CD14-positive monocyte (primary cell): ENCODE measurements around the gene LRFN3. TPM values are rescaled to one million over a fixed set of nuclear protein-coding genes. Genes with fewer than 3 reads are reported as not detected.

ENCODE experiments used
- DNase-seq, 3 donors: peaks; one replicate each; pipeline ENCODE4 v3.0.0-alpha.2; 2011 to 2022
- H2AFZ ChIP-seq: 2 replicates; pipeline ENCODE4 v1.6.0; 2012; ENCODE audit warnings: mild to moderate bottlenecking, low read depth, low read length, inconsistent platforms; ENCODE audit not compliant: insufficient read depth, poor library complexity, severe bottlenecking
- H3K27ac ChIP-seq, 2 donors: 1 replicate in 1 of 2; 2 replicates in 1 of 2; pipeline ENCODE4 v1.5.1; 2012 to 2013; ENCODE audit warnings: low read length in 2 of 2, control low read depth in 1 of 2, inconsistent platforms in 1 of 2, low read depth in 1 of 2, mild to moderate bottlenecking in 1 of 2
- H3K27me3 ChIP-seq, 2 donors: one replicate each; pipeline versions ENCODE4 v1.6.0 to v1.6.1; 2011 to 2013; ENCODE audit warnings: low read length in 2 of 2; ENCODE audit not compliant: control insufficient read depth in 2 of 2, insufficient read depth in 2 of 2
- H3K36me3 ChIP-seq, 2 donors: replicated peaks in 1 of 2; 1 replicate in 1 of 2; 2 replicates in 1 of 2; pipeline versions ENCODE4 v1.5.1 to v1.6.1; 2012 to 2013; ENCODE audit warnings: low read length in 2 of 2, control low read depth in 1 of 2, inconsistent platforms in 1 of 2, mild to moderate bottlenecking in 1 of 2; ENCODE audit not compliant: insufficient read depth in 2 of 2, control insufficient read depth in 1 of 2
- H3K4me1 ChIP-seq, 2 donors: 1 replicate in 1 of 2; 2 replicates in 1 of 2; pipeline versions ENCODE4 v1.5.1 to v1.6.1; 2012 to 2013; ENCODE audit warnings: low read length in 2 of 2, control low read depth in 1 of 2, inconsistent platforms in 1 of 2, mild to moderate bottlenecking in 1 of 2, moderate library complexity in 1 of 2; ENCODE audit not compliant: insufficient read depth in 2 of 2, control insufficient read depth in 1 of 2
- H3K4me2 ChIP-seq: replicated peaks from 2 replicates; pipeline ENCODE3; 2012; ENCODE audit warnings: low read length, moderate library complexity, mild to moderate bottlenecking; ENCODE audit not compliant: poor library complexity, severe bottlenecking; ENCODE audit errors: extremely low read depth
- H3K4me3 ChIP-seq, 3 experiments: fragments of 200-600 bp in 1 of 3; sonication (generic) in 1 of 3; replicated peaks in 1 of 3; 1 replicate in 2 of 3; 2 replicates in 1 of 3; pipeline ENCODE4 v1.5.1; 2011 to 2013; ENCODE audit warnings: low read length in 3 of 3, mild to moderate bottlenecking in 3 of 3, control low read depth in 2 of 3, low read depth in 2 of 3, inconsistent platforms in 1 of 3, moderate library complexity in 1 of 3
- H3K79me2 ChIP-seq: 2 replicates; pipeline ENCODE4 v1.6.0; 2012; ENCODE audit warnings: mild to moderate bottlenecking, control low read depth, inconsistent platforms, low read length, moderate library complexity; ENCODE audit not compliant: insufficient read depth
- H3K9ac ChIP-seq: 2 replicates; pipeline ENCODE4 v1.6.0; 2017; ENCODE audit warnings: low read length, mild to moderate bottlenecking; ENCODE audit not compliant: insufficient read depth, poor library complexity, severe bottlenecking
- H3K9me3 ChIP-seq, 2 donors: replicated peaks in 1 of 2; 1 replicate in 1 of 2; 2 replicates in 1 of 2; pipeline versions ENCODE4 v1.5.1 to v1.6.1; 2012 to 2013; ENCODE audit warnings: low read length in 2 of 2, control low read depth in 1 of 2; ENCODE audit not compliant: control insufficient read depth in 1 of 2, insufficient read depth in 1 of 2
- H4K20me1 ChIP-seq: 2 replicates; pipeline ENCODE4 v1.6.0; 2012; ENCODE audit warnings: mild to moderate bottlenecking, low read length, control low read depth, moderate library complexity; ENCODE audit not compliant: insufficient read depth
- H3K27ac Mint-ChIP-seq, 7 donors: one replicate each; pipeline ENCODE4 v1.8.0; 2020; ENCODE audit warnings: mild to moderate bottlenecking in 7 of 7, mixed read lengths in 7 of 7, moderate library complexity in 6 of 7, inconsistent platforms in 2 of 7
- H3K27me3 Mint-ChIP-seq, 3 donors: one replicate each; pipeline ENCODE4 v1.8.0; 2021 to 2022; ENCODE audit warnings: low read depth in 3 of 3, mild to moderate bottlenecking in 3 of 3, mixed read lengths in 3 of 3, moderate library complexity in 3 of 3, inconsistent platforms in 1 of 3
- H3K36me3 Mint-ChIP-seq, 2 donors: one replicate each; pipeline ENCODE4 v1.8.0; 2020; ENCODE audit warnings: mixed read lengths in 2 of 2, inconsistent platforms in 1 of 2, mild to moderate bottlenecking in 1 of 2
- H3K4me1 Mint-ChIP-seq: one replicate; pipeline ENCODE4 v1.8.0; 2020; ENCODE audit warnings: mild to moderate bottlenecking, mixed read lengths
- H3K4me3 Mint-ChIP-seq, 2 donors: one replicate each; pipeline ENCODE4 v1.8.0; 2020; ENCODE audit warnings: mild to moderate bottlenecking in 2 of 2, mixed read lengths in 2 of 2, moderate library complexity in 1 of 2
- H3K9me3 Mint-ChIP-seq, 7 donors: one replicate each; pipeline ENCODE4 v1.8.0; 2020 to 2022; ENCODE audit warnings: mixed read lengths in 7 of 7, mild to moderate bottlenecking in 6 of 7, moderate library complexity in 6 of 7, inconsistent platforms in 2 of 7
- WGBS: methylation state at CpG from one replicate; pipeline ENCODE4 v1.1.5; 2013; ENCODE audit warnings: missing lambda C conversion rate; ENCODE audit not compliant: insufficient coverage; 5-methylcytosine and 5-hydroxymethylcytosine counted together
- intact Hi-C, 2 donors: fragments of 100-400 bp; cut with micrococcal nuclease; formaldehyde crosslinking; loops; one replicate each; pipeline versions ENCODE4 v1.15.0 to v1.15.1; 2023
- polyA plus RNA-seq, 3 donors: library from polyadenylated mRNA; depleted of rRNA in 1 of 3; unstranded in 2 of 3; stranded (reverse) in 1 of 3; fragments of 300-500 nt in 2 of 3; fragments of >200 nt in 1 of 3; fragmentation: Illumina TruSeq in 2 of 3; gene quantifications; 1 replicate in 2 of 3; 2 replicates in 1 of 3; pipeline ENCODE4 v1.2.3, GENCODE V29; 2012 to 2021
- TF ChIP-seq, protein P1 (sequence below): fragments of 200-600 bp; IDR thresholded peaks from one replicate; pipeline ENCODE4 v1.8.0; 2022; ENCODE audit warnings: antibody characterized with exemption, mild to moderate bottlenecking

Gene LRFN3
- polyA plus RNA-seq, 3 donors = 0.04 TPM; not detected in 2

DNA sequence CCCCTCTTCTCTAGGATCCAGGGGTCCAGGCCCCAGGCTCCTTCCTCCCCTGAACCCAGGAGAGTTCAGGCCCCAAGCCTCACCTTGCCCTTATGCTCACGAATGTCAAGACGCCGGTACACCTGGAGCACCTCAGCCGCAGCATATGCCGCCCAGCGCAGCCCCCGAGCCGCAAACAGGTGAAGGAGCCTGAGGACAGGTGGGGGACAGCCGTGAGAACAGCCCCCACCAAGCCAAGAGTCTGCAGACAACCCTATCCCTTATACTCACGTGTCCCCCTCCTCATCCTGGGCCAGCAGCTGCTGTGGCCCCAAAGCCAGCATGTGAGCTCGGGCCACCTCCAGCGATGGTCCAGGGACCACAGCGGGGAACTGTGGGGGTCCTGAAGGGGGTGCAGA, 39.5 kb upstream of the LRFN3 start:
- TF ChIP-seq, protein P1, sequence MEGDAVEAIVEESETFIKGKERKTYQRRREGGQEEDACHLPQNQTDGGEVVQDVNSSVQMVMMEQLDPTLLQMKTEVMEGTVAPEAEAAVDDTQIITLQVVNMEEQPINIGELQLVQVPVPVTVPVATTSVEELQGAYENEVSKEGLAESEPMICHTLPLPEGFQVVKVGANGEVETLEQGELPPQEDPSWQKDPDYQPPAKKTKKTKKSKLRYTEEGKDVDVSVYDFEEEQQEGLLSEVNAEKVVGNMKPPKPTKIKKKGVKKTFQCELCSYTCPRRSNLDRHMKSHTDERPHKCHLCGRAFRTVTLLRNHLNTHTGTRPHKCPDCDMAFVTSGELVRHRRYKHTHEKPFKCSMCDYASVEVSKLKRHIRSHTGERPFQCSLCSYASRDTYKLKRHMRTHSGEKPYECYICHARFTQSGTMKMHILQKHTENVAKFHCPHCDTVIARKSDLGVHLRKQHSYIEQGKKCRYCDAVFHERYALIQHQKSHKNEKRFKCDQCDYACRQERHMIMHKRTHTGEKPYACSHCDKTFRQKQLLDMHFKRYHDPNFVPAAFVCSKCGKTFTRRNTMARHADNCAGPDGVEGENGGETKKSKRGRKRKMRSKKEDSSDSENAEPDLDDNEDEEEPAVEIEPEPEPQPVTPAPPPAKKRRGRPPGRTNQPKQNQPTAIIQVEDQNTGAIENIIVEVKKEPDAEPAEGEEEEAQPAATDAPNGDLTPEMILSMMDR = no peak
- H3K27me3 Mint-ChIP-seq = no peaks in the 10 kb centered on the region
- peaks cover 58 to 65% of the 10 kb centered on the region in 2 donors for H3K36me3 Mint-ChIP-seq
- no peak overlapping the region for H3K4me3 Mint-ChIP-seq
- Histone ChIP-seq H3K9me3 (no peaks in the 10 kb centered on the region), H4K20me1 (peaks cover 79% of the 10 kb centered on the region), H3K4me2 (no peak overlapping the region), H3K79me2 (peaks cover 88% of the 10 kb centered on the region), H3K4me3 (peak overlapping the region in 1 of 3 experiments; percentile 99), H3K9ac (no peak overlapping the region), H3K36me3 (peaks cover 56 to 65% of the 10 kb centered on the region in 2 donors), H3K4me1 (peaks cover 24 to 35% of the 10 kb centered on the region in 2 donors), H2AFZ (no peak overlapping the region), H3K27me3 (no peaks in the 10 kb centered on the region), H3K27ac (peak overlapping the region in 1 of 2 donors; percentile 95)
- 97% methylated on average over 12 of the region's 13 CpGs for WGBS
- H3K9me3 Mint-ChIP-seq = peaks cover 0 to 2% (median 0%) of the 10 kb centered on the region in 7 donors
- intact Hi-C loops = no loop called here
- no peak overlapping the region for H3K27ac Mint-ChIP-seq
- H3K4me1 Mint-ChIP-seq = peaks cover 26% of the 10 kb centered on the region
- no peak for DNase-seq

DNA sequence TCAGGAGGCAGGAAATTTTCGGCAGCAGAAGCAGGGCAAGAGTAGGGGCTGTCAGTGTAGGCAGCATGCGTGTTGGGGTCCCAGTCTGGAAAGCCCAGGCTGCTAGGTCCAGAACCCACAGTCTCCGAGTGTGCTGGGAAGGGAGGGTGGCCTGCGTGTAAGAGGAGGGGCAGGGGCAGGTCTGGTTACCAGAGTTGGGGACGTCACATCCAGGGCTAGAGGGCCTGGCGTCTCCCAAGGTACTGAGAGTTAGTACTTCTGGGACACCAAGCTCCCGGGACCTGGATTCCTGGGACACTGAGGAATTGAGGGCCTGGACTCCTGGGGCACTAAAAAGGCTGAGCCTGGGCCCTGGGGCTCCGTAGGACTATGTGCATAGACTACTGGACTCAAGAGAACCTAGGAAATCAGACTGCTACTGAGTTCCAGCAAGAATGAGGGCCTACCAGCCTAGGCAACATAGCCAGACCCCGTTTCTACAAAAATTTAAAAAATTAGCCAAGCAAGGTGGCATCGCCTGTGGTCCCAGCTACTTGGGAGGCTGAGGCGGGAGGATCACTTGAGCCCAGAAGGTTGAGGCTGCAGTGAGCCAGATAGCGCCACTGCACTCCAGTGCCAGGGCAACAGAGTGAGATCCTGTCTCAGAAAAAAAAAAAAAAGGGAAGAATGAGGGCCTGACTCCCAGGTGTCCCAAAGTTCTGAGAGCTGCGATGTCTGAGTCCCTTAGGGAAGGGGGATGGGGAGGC, 38.3 kb upstream of the LRFN3 start:
- peak overlapping the region; percentile 97 to 98 for H3K4me3 Mint-ChIP-seq
- no peak for DNase-seq
- Histone ChIP-seq H3K4me3 (peak overlapping the region; percentile 80 to 99 (median 97)), H3K9me3 (no peaks in the 10 kb centered on the region), H3K4me2 (peak overlapping the region; percentile 100), H3K4me1 (peaks cover 36 to 47% of the 10 kb centered on the region in 2 donors), H3K36me3 (peaks cover 48 to 54% of the 10 kb centered on the region in 2 donors), H3K27ac (peak overlapping the region; percentile 95 to 98), H4K20me1 (peaks cover 68% of the 10 kb centered on the region), H3K9ac (peak overlapping the region; percentile 84), H3K27me3 (no peaks in the 10 kb centered on the region), H3K79me2 (peaks cover 93% of the 10 kb centered on the region), H2AFZ (no peak overlapping the region)
- H3K9me3 Mint-ChIP-seq = peaks cover 0 to 2% (median 0%) of the 10 kb centered on the region in 7 donors
- peaks cover 38% of the 10 kb centered on the region for H3K4me1 Mint-ChIP-seq
- peaks cover 52 to 55% of the 10 kb centered on the region in 2 donors for H3K36me3 Mint-ChIP-seq
- intact Hi-C loops = loop anchor here in 1 of 2 donors (2.0 kb wide), 2 partner anchors 15 kb away; no protein-coding TSS in a partner anchor
- TF ChIP-seq, protein P1 = no peak
- peaks cover 0 to 3% (median 0%) of the 10 kb centered on the region in 3 donors for H3K27me3 Mint-ChIP-seq
- WGBS = 95% methylated on average over 12 of the region's 13 CpGs
- peak overlapping the region; percentile 93 to 100 (median 100) for H3K27ac Mint-ChIP-seq
